Activated B cell treated with CpG ODN at 0.5 μM for 24 hours (primary cell): ENCODE measurements around the gene SUGCT. TPM values are rescaled to one million over a fixed set of nuclear protein-coding genes. Genes with fewer than 3 reads are reported as not detected.

Experiments used
- ATAC-seq: fragments of 200-7000 bp; cut with Tn5 transposase; one replicate; pipeline ENCODE4 v1.10.0; 2021; ENCODE audit warnings: low read depth, mild to moderate bottlenecking, moderate library complexity
- CTCF ChIA-PET: fragments of 350-600 bp; sonication (Branson Sonifier 250); formaldehyde crosslinking; loops from one replicate; lab custom pipeline; 2021; ENCODE audit warnings: antibody characterized with exemption; lab: Charles Lee
- POLR2A ChIA-PET: fragments of 350-600 bp; sonication (Branson Sonifier 250); formaldehyde crosslinking; loops from one replicate; lab custom pipeline; 2021; ENCODE audit warnings: antibody characterized with exemption; lab: Charles Lee
- DNase-seq: peaks from one replicate; pipeline ENCODE4 v3.0.0; 2022
- H3K27ac Mint-ChIP-seq: one replicate; pipeline ENCODE4 v1.8.0; 2020; ENCODE audit warnings: mixed read lengths
- H3K27me3 Mint-ChIP-seq: one replicate; pipeline ENCODE4 v1.8.0; 2021; ENCODE audit warnings: mixed read lengths
- H3K36me3 Mint-ChIP-seq: one replicate; pipeline ENCODE4 v1.8.0; 2021; ENCODE audit warnings: low read depth, mixed read lengths
- H3K4me1 Mint-ChIP-seq: one replicate; pipeline ENCODE4 v1.8.0; 2021; ENCODE audit warnings: mixed read lengths
- H3K4me3 Mint-ChIP-seq: one replicate; pipeline ENCODE4 v1.8.0; 2020; ENCODE audit warnings: mild to moderate bottlenecking, mixed read lengths
- H3K9me3 Mint-ChIP-seq: one replicate; pipeline ENCODE4 v1.8.0; 2020; ENCODE audit warnings: mixed read lengths
- intact Hi-C: fragments of 100-400 bp; cut with micrococcal nuclease; formaldehyde crosslinking; loops from one replicate; pipeline ENCODE4 v1.15.1; 2024
- total RNA-seq: library from RNA; stranded (reverse); gene quantifications from 2 replicates; pipeline ENCODE4 v1.2.3, GENCODE V29; 2022
- TF ChIP-seq, protein P1 (sequence below): fragments of 200-600 bp; IDR thresholded peaks from one replicate; pipeline ENCODE4 v1.8.0; 2022; ENCODE audit warnings: antibody characterized with exemption, mild to moderate bottlenecking

SUGCT gene
- total RNA-seq, 1 donor from 2014 or later = 1.3 TPM

DNA sequence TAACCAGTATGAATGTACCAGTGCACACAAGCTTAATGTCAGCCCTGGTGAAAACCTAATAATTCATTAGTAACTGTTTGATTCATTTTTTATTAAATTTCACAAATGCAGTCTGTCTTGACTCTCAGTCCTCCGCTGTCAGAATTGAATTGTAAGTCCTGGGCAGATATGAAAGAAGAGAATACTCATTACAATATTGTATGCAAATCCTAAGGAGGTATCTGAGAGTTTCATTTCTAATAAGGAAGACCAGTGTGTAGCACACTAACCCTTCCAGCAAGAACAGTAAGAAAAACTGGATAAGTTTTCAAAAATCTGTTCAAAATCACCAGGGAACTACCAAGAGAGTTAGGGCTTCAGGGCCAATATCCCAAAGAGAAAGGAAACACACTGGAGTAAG, 652.1 kb downstream of the SUGCT start:
- CTCF ChIA-PET = no interaction called here
- TF ChIP-seq, protein P1, sequence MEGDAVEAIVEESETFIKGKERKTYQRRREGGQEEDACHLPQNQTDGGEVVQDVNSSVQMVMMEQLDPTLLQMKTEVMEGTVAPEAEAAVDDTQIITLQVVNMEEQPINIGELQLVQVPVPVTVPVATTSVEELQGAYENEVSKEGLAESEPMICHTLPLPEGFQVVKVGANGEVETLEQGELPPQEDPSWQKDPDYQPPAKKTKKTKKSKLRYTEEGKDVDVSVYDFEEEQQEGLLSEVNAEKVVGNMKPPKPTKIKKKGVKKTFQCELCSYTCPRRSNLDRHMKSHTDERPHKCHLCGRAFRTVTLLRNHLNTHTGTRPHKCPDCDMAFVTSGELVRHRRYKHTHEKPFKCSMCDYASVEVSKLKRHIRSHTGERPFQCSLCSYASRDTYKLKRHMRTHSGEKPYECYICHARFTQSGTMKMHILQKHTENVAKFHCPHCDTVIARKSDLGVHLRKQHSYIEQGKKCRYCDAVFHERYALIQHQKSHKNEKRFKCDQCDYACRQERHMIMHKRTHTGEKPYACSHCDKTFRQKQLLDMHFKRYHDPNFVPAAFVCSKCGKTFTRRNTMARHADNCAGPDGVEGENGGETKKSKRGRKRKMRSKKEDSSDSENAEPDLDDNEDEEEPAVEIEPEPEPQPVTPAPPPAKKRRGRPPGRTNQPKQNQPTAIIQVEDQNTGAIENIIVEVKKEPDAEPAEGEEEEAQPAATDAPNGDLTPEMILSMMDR = no peak
- Mint-ChIP-seq H3K4me1 (no peaks in the 10 kb centered on the region), H3K27ac (no peak overlapping the region), H3K9me3 (peaks cover 9% of the 10 kb centered on the region), H3K27me3 (no peaks in the 10 kb centered on the region), H3K36me3 (no peaks in the 10 kb centered on the region), H3K4me3 (no peak overlapping the region)
- intact Hi-C loops = no loop called here
- POLR2A ChIA-PET = no interaction called here
- no peak for DNase-seq
- no peak for ATAC-seq

GRCh38 chr7:40793132-40793531, 658.3 kb downstream of the SUGCT start:
- no peaks in the 10 kb centered on the region for H3K36me3 Mint-ChIP-seq
- TF ChIP-seq, protein P1 = no peak
- ATAC-seq (no peak), DNase-seq (no peak)
- no peaks in the 10 kb centered on the region for H3K4me1 Mint-ChIP-seq
- POLR2A ChIA-PET = no interaction called here
- intact Hi-C loops = no loop called here
- no peak overlapping the region for H3K27ac Mint-ChIP-seq
- no peak overlapping the region for H3K4me3 Mint-ChIP-seq
- H3K27me3 Mint-ChIP-seq = no peaks in the 10 kb centered on the region
- peaks cover 9% of the 10 kb centered on the region for H3K9me3 Mint-ChIP-seq
- CTCF ChIA-PET = no interaction called here

GRCh38 chr7:40795607-40796006, 660.8 kb downstream of the SUGCT start:
- Mint-ChIP-seq H3K4me1 (no peaks in the 10 kb centered on the region), H3K9me3 (peaks cover 2% of the 10 kb centered on the region), H3K27ac (no peak overlapping the region), H3K36me3 (no peaks in the 10 kb centered on the region), H3K4me3 (no peak overlapping the region), H3K27me3 (no peaks in the 10 kb centered on the region)
- DNase-seq (no peak), ATAC-seq (no peak)
- TF ChIP-seq, protein P1 = no peak
- ChIA-PET CTCF (no interaction called here), POLR2A (no interaction called here)
- intact Hi-C loops = no loop called here

GRCh38 chr7:40796723-40797122, 661.9 kb downstream of the SUGCT start:
- ATAC-seq = no peak
- POLR2A ChIA-PET = no interaction called here
- no peaks in the 10 kb centered on the region for H3K27me3 Mint-ChIP-seq

GRCh38 chr7:40798613-40799012, 663.8 kb downstream of the SUGCT start:
- DNase-seq = no peak
- H3K27me3 Mint-ChIP-seq = no peaks in the 10 kb centered on the region
- H3K4me1 Mint-ChIP-seq = peaks cover 1% of the 10 kb centered on the region
- no peak overlapping the region for H3K27ac Mint-ChIP-seq
- H3K9me3 Mint-ChIP-seq = no peaks in the 10 kb centered on the region
- no peak overlapping the region for H3K4me3 Mint-ChIP-seq
- CTCF ChIA-PET = no interaction called here
- POLR2A ChIA-PET = interaction anchor here (0.6 kb wide), 1 partner anchor 44 kb away, joined by 3 read pairs; no protein-coding TSS in a partner anchor
- ATAC-seq = no peak
- TF ChIP-seq, protein P1 = no peak
- intact Hi-C loops = no loop called here
- no peaks in the 10 kb centered on the region for H3K36me3 Mint-ChIP-seq

More at GRCh38 chr7:40796723-40797122, 661.9 kb downstream of the SUGCT start:
- H3K36me3 Mint-ChIP-seq = no peaks in the 10 kb centered on the region
- TF ChIP-seq, protein P1 = no peak
- H3K4me1 Mint-ChIP-seq = peaks cover 1% of the 10 kb centered on the region
- no peak overlapping the region for H3K27ac Mint-ChIP-seq
- intact Hi-C loops = no loop called here
- CTCF ChIA-PET = no interaction called here
- H3K4me3 Mint-ChIP-seq = no peak overlapping the region
- no peaks in the 10 kb centered on the region for H3K9me3 Mint-ChIP-seq
- no peak for DNase-seq
